ENCODE measurements around the gene C1orf21.

Gene C1orf21

GRCh38 chr1:184556665-184557064, 169.8 kb downstream of the C1orf21 start:
- TF ChIP-seq CTCF (IDR thresholded peaks at IDR 0.05; ENCODE audit: control insufficient read depth, insufficient read depth, low read depth, low read length, missing control alignments): no peak
- no peak for DNase-seq (ENCODE audit: low read depth)
- no peak overlapping the region for H3K4me3 ChIP-seq (ENCODE audit: control insufficient read depth, low read depth, low read length)

GRCh38 chr1:184557423-184558347, 170.9 kb downstream of the C1orf21 start:
- DNase-seq (ENCODE audit: low read depth): no peak
- no peak overlapping the region for H3K4me3 ChIP-seq (ENCODE audit: control insufficient read depth, low read depth, low read length)
- TF ChIP-seq CTCF (IDR thresholded peaks at IDR 0.05; ENCODE audit: control insufficient read depth, insufficient read depth, low read depth, low read length, missing control alignments): no peak

- no peak for TF ChIP-seq CTCF (IDR thresholded peaks at IDR 0.05; ENCODE audit: control insufficient read depth, insufficient read depth, low read depth, low read length, missing control alignments)
- no peak for DNase-seq (ENCODE audit: low read depth)
- H3K4me3 ChIP-seq (ENCODE audit: control insufficient read depth, low read depth, low read length): no peak overlapping the region
Observed at GRCh38 chr1:184558691-184559090, 171.9 kb downstream of the C1orf21 start.

- no peak overlapping the region for H3K4me3 ChIP-seq (ENCODE audit: control insufficient read depth, low read depth, low read length)
- DNase-seq (ENCODE audit: low read depth): no peak
- no peak for TF ChIP-seq CTCF (IDR thresholded peaks at IDR 0.05; ENCODE audit: control insufficient read depth, insufficient read depth, low read depth, low read length, missing control alignments)
Observed at GRCh38 chr1:184559117-184559713, 172.4 kb downstream of the C1orf21 start.

- no peak for DNase-seq (ENCODE audit: low read depth)
- no peak for TF ChIP-seq CTCF (IDR thresholded peaks at IDR 0.05; ENCODE audit: control insufficient read depth, insufficient read depth, low read depth, low read length, missing control alignments)
- no peak overlapping the region for H3K4me3 ChIP-seq (ENCODE audit: control insufficient read depth, low read depth, low read length)
Observed at GRCh38 chr1:184562806-184563205, 176.0 kb downstream of the C1orf21 start.

GRCh38 chr1:184563308-184563707, 176.5 kb downstream of the C1orf21 start:
- peak; percentile 7 for DNase-seq (ENCODE audit: low read depth)
- H3K4me3 ChIP-seq (ENCODE audit: control insufficient read depth, low read depth, low read length): no peak overlapping the region
- peak; percentile 49 for TF ChIP-seq CTCF (IDR thresholded peaks at IDR 0.05; ENCODE audit: control insufficient read depth, insufficient read depth, low read depth, low read length, missing control alignments)
